Mucosa of gallbladder (tissue), 1 donor: ENCODE data around the gene SGF29. TPM values are rescaled to one million over a fixed set of nuclear protein-coding genes. Genes with fewer than 3 reads are reported as not detected.
"Not testable (repeated sequence)": the region's sequence is repeated elsewhere in the genome, so short reads cannot be mapped to it uniquely, and the experiment has no call there.

Source experiments
- DNase-seq: peaks from one replicate; pipeline ENCODE4 v3.0.0-alpha.2; 2020; ENCODE audit warnings: low spot score
- total RNA-seq: library from RNA; stranded (reverse); gene quantifications from one replicate; pipeline ENCODE4 v1.2.1, GENCODE V29; 2021
- donor health status: DM: no; HTN: no; CAD: no.

The SGF29 gene
- total RNA-seq, 1 donor from 2014 or later: 18.8 TPM

DNA sequence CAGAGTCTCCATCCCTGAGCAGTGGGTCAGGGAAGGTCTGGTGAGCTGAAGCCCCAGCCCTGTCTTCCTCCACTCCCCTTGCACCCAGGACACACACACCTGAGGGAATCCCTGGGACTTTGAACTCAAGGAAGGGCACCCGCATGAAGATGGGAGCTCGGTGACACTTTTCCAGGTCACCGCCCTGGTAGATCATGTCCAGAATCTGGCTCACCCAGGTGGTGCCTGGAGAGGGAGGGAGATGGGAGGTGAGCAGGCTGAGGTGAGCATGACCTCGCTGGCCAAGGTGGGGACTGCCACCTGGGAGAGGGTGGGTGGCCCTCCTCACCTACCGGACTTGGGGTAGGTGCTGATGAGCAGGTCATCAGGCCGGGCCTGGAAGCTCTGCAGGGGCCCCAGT lies 41.7 kb downstream of the SGF29 start:
- DNase-seq: not testable (repeated sequence)

DNA sequence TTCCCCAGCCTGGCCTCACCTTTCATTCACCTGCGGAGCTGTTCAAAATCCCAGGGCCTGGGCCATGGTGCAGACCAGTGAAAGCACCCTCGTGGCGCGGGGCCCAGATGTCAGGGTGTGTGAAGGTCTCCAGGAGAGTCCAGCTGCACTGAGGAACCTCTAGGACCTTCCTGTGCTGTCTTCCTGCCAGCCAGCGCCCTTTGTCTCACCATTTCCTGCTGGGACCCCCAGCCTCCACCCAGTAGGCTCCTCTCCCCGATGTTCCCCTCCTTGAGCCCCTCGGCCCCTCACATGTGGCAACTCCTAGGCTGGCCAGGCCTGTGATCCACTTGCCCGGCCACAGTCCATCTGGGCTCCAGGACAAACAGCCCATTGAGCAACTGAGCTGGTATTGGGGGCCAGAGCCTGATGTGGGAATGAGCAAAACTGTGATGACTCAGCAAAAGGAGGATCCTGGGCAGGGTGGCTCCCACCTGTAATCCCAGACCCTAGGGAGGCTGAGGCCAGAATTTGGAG lies 42.5 kb downstream of the SGF29 start:
- DNase-seq: no peak

DNA sequence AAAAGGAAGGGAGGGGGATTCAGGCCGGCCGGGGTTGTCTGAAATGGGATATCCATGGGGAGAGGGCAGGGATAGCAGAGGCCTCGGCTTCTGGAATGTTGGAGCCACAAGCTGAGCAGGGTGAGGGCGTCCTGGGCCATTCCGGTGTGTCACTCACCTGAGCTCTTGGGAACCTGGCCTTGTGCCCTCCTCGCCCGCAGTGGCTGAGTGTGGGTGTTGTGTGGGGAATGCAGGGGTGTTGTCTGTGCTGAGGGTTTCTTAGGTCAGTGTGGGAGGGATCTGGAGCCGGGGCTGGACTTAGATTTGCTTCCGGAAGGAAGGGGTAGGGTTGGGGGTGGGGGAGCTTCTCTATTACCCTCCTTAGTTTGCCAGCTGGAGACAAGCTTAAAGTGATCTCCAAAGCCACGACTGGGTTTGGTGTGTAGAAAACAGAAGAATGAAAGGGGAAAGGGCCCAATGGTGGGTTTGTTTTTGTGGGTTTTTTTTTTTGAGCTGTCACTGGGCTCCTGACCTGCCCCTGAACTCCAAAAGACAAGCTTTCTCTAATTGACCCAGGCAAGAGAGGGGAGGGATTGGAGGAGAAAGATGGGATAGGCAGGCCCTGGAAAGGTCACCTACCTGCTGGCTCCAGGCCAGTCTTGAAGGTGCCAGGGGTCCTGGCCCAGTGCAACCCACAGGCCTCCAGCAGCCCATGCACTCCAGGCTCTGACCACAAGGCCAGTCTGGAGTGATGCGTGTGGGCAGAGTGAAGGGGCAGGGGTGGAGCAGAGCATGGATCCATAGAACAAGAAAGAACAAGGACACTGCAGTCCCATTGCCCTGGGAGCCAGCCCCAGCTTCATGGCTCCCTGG lies 43.3 kb downstream of the SGF29 start, which contains the start of gene SULT1A2:
Gene SULT1A2, minus strand, starts transcription at position 211 of the 852 bp plus-strand sequence. CDS start 1,120 bp downstream, outside the sequence.
- DNase-seq: peak; percentile 27

DNA sequence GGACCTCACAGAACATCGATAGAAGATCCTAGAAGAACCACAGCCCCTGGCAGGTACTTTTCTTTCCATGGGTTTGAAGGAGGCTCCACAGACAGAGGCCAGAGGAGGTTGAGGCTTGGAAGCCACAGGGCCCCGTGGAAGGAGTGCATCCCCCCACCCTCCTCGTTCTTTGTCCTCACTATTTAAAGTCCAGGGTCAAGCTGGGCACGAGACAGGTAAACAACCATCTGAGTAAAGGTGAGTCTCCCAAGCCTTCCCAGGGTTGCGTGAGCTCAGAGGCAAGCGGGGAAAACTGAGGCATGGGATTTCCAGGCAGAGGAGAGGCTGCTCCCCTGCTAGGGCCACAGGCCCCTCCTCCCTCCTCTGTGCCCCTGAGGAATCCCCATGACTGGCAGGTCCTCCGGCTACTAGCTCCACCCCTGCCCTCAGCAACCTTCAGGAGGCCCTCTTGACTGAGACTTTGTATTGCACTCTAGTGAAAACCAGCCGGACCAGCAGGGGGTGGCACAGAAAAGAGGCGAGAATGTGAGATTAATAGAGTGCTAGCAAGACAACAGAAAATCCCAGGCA lies 44.1 kb downstream of the SGF29 start:
- no peak for DNase-seq

DNA sequence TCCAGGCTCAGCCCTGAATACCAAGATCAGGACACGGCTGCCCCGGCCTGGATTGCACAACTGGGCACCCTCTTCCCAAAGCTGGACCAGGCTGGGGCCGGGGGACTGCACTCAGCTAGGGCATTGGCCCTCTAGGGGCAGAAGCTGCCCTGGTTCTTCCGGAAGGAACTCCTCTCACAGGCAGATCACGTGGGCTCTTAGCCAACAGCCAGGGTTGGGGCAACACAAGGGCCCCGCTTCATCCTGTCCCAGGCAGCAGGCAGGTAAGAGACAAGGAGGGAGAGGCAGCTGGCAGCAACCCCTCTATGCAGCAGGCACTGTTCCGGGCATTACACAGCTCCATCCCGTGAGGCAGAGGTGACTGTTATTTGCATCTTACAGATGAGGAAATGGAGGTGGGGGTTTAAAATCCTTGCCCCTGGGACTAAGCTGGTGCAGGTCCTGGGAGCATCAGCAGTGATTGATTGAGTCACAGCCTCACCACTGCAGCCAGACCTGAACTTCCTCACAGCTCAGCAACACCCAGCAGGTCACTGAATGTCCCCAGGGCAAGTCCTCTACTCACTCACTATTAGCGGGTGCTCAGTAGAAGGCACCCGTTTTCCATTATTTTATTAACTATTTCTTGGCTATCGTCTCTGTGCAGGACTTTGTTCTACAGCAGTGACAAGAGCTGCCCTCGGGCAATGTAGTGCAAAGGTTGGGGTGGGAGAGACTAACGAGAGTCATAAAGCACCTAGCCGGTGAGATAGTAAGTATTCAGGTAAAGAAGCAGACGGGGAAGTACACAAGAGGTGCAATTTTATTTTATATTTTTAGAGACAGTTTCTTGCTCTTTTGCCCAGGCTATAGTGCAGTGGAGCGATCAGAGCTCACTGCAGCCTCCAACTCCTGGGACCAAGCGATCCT lies 45.9 kb downstream of the SGF29 start:
- DNase-seq: not testable (repeated sequence)

DNA sequence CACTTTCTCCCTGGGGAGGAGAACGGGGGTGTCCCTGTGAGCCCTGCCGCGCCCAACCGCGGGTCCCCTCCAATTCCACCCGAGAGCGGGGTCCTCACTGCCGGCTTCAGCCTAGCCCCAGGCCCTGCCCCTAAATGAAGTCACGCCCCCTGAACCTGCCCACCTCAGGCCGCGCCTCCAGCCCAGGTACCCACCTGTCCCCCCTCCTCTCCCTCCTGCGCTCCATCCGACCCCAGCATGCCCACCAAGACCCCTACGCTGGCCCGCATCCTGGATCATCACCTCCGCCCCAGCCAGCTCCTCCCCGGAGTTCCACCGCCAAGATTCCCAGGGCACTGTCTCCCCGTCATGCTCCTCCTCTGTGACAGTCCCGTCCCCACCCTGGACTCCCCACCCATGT lies 47.2 kb downstream of the SGF29 start:
- not testable (repeated sequence) for DNase-seq

DNA sequence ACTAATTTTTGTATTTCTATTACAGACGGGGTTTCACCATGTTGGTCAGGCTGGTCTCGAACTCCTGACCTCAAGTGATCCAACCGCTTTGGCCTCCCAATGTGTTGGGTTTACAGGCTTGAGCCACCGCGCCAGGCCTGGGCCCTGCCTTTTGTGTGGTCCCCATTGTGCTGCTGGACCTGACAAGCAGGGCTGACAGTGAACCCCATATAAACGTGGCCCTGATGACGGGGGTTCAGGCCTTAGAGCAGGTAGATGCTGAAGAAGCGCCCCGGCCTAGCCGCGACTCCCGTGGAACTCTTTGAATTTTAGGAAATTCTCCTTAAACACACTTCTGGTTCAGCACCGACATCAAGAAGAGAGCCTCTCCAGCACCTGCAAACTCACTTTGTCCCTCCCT lies 47.9 kb downstream of the SGF29 start:
- not testable (repeated sequence) for DNase-seq

DNA sequence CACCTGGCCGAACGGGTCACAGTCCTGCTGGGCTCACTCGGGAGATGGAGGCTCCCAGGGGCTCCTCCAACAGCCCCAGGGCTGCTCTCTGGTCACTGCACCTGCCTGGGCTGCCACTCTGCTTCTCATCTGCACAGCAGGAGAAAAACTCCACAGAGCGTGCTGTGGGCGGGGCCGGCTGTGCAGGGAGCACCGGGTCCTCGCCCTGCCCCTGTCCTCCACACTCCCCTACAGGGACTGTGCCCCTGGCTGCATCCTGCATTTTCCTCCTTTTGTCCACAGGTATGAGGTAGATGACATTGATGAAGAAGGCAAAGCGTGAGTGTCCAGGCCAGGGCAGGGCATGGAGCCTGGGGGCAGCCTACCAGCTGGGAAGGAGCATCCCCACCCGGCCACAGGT lies 48.3 kb downstream of the SGF29 start:
- not testable (repeated sequence) for DNase-seq

DNA sequence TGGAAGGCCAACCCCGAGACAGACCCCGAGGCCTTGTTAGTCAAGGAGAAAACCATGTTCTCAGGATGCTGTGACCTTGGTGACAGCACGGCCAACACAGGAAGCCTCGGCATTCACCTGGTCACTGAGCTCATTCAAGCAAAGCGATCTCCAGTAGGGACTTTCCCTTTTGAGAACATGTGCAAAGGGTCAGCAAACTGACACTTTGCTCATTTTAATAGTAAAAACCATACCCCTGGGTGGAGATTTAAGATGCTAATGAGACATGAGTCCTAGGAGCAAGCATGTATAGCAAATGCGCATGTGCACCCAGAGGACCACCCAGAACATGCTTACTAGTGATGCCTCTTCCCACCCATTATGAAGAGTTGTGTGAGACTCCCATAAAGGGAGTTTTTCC lies 48.8 kb downstream of the SGF29 start:
- DNase-seq: no peak

DNA sequence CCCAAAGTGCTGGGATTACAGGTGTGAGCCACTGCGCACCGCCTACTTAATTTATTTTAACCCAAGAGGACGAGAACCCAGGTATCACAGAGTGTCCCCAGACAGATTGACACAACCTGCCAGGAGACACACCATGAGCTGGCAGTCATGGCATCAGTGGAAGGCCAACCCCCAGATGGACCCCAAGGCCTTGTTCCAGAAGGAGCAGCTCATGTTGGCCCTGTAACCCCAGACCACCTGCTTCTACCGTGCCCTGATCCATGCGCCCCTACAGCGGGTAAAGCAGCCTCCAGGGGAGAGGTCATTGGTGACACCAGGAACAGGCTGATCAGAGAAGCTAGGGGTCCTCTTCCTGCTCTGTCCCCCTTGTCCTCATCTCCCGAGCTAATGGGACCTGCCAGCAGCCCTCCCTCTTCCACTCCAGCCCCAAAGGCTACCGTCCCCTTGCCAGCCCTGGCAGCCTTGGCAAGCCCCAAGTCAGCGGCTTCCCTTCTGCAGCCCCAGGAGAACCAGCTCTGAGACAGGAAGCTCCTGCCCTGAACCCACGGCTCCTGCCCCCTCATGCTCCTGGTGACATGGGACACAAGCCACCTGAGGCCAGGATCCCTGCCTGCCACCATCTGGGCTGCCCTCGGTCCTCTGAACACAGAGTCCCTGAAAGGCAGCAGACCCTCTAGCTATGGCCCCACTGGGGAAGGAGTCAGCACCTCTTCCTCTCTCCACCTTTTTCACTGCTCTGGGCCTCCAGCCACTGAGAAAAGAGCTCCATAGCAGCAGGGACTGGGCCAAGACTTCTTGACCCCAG lies 49.9 kb downstream of the SGF29 start:
- DNase-seq: no peak

DNA sequence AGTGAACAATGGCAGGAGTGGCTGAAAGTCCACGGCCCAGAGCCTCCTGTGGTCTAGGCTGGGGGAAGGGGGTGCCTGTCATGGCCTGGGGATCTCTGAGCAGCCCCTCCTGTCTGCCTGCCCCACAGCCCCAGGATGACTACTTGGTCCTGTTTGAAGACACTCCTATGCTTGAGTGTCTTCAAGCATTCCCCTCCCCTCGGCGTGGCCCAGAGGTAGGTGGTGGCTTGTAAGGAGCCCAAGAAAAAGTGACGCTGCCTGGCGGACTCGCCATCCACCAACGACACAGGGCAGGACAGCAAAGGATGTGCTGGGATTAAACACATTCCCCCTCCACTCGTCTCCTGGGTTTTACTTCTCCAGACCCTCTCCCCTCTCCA lies 50.5 kb downstream of the SGF29 start:
- no peak for DNase-seq

DNA sequence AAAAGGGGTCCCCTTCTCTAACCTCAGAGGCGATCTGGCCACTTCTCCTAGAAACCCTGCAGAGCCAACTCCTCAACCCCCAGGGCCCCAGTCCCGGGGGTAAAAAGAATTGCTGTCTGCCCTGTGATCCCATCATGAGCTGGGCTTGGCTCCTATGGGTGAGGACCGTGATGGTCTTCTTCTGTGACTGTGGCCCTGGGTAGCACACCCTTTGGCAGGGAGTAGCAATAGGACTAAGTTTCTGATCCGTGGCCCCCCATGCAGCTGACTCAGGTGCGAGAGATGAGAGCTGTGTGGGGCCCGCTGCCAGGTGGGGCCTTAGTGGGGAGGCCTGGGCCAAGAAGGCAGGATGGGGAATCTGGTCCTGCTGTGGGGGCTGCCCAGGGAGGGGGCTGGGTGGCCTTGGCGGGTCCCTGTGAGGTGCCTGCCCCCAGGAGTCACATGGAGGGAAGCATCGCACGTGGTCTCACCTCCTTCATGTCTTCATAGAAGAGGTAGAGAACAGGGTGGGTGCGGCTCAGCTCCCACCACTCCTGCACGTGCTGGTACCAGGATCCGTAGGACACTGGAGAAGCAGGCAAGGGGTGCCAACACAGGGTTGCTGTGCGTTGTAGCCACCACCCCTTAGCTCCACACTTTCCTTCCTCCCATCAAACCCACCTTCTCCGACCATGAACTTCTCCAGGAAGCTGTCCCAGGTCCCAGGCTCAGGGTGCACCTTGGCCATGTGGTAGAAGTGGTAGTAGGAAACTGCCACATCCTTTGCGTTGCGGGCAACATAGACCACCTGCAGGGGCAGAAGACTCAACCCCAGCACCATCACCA lies 52.8 kb downstream of the SGF29 start:
- DNase-seq: no peak

DNA sequence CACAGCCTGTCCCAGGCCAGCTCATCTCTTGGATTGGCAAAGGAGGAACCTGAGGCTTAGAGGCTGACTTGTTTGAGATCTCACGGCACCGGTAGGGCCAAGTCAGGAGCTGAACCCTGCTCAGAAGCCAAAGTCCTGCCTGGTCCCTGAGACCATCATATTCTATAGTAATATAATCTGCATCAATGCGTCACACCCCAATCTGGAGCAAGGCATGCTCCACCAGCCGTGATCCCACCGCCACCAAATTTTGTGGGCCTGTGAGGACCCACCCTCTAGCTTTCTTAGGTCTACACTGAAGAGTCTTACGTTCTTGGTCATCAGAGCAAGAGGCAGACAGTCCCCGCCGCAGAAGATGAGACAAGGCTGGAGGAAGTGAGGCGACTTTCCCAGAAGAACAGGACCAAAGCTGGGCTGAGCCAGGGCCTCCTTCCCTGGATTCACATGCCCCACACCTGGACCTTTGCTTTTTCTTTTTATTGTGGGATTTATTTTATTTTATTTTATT lies 53.5 kb downstream of the SGF29 start:
- no peak for DNase-seq

DNA sequence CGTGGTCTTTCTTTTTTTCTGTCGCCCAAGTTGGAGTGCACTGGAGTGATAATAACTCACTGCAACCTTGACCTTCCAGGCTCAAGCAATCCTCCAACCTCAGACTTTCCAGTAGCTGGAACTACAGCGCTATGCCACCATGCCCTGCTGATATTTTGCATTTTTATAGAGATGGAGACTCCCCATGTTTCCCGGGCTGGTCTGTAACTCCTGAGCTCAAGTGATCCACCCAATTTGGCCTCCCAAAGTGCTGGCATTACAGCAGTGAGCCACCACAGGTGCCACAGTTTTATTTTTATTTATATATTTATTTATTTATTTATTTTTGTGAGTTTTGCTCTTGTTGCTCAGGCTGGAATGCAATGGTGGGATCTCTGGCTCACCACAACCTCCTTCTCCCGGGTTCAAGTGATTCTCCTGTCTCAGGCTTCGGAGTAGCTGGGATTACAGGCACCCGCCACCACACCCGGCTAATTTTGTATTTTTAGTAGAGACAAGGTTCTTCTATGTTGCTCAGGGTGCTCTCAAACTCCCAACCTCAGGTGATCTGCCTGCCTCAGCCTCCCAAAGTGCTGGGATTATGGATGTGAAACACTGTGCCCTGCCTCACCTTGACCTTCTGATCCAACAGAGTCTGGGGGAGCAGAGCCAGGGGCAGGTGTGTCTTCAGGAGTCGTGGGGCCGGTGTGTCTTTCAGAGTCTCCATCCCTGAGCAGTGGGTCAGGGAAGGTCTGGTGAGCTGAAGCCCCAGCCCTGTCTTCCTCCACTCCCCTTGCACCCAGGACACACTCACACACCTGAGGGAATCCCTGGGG lies 54.2 kb downstream of the SGF29 start:
- DNase-seq: not testable (repeated sequence)

DNA sequence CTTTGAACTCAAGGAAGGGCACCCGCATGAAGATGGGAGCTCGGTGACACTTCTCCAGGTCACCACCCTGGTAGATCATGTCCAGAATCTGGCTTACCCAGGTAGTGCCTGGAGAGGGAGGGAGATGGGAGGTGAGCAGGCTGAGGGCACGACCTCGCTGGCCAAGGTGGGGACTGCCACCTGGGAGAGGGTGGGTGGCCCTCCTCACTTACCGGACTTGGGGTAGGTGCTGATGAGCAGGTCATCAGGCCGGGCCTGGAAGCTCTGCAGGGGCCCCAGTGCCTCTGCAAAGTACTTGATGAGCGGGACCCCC lies 54.7 kb downstream of the SGF29 start:
- DNase-seq: not testable (repeated sequence)

DNA sequence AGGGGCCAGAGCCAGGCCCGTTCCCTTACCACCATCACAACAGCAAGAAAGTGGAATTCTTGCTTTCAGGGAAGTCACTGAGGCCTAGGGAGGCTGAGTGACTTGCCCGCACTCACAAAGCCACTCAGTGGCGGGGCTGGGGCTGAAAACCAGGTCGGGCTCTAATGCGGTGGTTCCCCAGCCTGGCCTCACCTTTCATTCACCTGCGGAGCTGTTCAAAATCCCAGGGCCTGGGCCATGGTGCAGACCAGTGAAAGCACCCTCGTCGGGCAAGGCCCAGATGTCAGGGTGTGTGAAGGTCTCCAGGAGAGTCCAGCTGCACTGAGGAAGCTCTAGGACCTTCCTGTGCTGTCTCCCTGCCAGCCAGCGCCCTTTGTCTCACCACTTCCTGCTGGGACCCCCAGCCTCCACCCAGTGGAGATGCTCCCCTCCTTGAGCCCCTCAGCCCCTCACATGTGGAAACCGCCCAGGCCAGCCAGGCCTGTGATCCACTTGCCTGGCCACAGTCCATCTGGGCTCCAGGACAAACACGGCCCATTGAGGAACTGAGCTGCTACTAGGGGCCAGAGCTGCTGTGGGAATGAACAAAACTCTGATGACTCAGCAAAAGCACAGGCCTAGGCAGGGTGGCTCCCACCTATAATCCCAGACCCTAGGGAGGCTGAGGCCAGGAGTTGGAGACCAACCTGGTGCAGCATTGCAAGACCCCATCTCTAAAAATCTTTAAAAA lies 55.3 kb downstream of the SGF29 start:
- not testable (repeated sequence) for DNase-seq

DNA sequence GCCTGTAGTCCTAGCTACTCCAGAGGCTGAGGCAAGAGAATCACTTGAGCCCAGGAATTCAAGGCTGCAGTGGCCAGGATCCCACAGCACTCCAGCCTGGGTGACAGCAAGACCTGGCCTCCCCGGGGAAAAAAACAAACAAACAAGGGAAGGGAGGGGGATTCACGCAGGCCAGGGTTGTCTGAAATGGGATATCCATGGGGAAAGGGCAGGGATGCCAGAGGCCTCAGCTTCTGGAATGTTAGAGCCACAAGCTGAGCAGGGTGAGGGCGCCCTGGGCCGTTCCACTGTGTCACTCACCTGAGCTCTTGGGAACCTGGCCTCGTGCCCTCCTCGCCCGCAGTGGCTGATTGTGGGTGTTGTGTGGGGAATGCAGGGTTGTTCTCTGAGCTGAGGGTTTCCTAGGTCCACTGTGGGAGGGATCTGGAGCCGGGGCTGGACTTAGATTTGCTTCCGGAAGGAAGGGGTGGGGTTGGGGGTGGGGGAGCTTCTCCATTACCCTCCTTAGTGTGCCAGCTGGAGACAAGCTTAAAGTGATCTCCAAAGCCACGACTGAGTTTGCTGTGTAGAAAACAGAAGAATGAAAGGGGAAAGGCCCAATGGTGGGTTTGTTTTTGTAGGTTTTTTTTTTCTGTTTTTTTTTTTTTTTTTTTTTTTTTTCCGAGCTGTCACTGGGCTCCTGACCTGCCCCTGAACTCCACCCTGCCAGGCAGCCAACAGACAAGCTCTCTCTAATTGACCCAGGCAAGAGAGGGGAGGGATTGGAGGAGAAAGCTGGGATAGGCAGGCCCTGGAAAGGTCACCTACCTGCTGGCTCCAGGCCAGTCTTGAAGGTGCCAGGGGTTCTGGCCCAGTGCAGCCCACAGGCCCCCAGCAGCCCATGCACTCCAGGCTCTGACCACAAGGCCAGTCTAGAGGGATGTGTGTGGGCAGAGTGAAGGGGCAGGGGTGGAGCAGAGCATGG lies 56.2 kb downstream of the SGF29 start, which contains the start of gene SULT1A1:
Gene SULT1A1, minus strand, starts transcription at position 414 of the 964 bp plus-strand sequence. CDS start 1,189 bp downstream, outside the sequence.
- DNase-seq: peak; percentile 46
